ENCODE results near the gene ARFGAP3. TPM values are rescaled to one million over a fixed set of nuclear protein-coding genes. Genes with fewer than 3 reads are reported as not detected.
A peak's percentile ranks its signal among the peaks of the same experiment; 100 is the strongest.

Gene ARFGAP3
- total RNA-seq, 2 donors from 2014 or later: 20.5 to 36.9 TPM

GRCh38 chr22:42887523-42888507 is 30.7 kb upstream of the ARFGAP3 start:
- no peak for TF ChIP-seq CTCF (conservative IDR thresholded peaks at IDR 0.05)
- no peak for DNase-seq
- H3K4me3 Mint-ChIP-seq: no peak overlapping the region
- Histone ChIP-seq H3K9me3 (ENCODE audit: control insufficient read depth, low read length) (no peaks in the 10 kb centered on the region), H3K4me3 (ENCODE audit: low read length) (no peak overlapping the region), H3K27me3 (ENCODE audit: control insufficient read depth, insufficient read depth, low read length, poor library complexity, severe bottlenecking) (no peaks in the 10 kb centered on the region), H3K36me3 (ENCODE audit: control insufficient read depth, insufficient read depth, low read length) (peaks cover 72% of the 10 kb centered on the region), H3K4me1 (ENCODE audit: control insufficient read depth, insufficient read depth, low read length) (peaks cover 3% of the 10 kb centered on the region), H3K9ac (ENCODE audit: extremely low read depth, low read length, poor library complexity, severe bottlenecking) (no peak overlapping the region), H3K27ac (ENCODE audit: low read depth, low read length) (no peak overlapping the region)
- H3K4me1 Mint-ChIP-seq: peaks cover 16% of the 10 kb centered on the region
- WGBS, 2 experiments (ENCODE audit: insufficient coverage in 1 of 2, insufficient read length in 1 of 2): 80 to 87% methylated on average over 8 to 13 of the region's 14 CpGs
- H3K9me3 Mint-ChIP-seq: no peaks in the 10 kb centered on the region
- peaks cover 59% of the 10 kb centered on the region for H3K36me3 Mint-ChIP-seq (ENCODE audit: low read depth)
- H3K27ac Mint-ChIP-seq: peak overlapping the region; percentile 77
- H3K27me3 Mint-ChIP-seq (ENCODE audit: insufficient read depth): no peaks in the 10 kb centered on the region

- Histone ChIP-seq H3K27me3 (ENCODE audit: control insufficient read depth, insufficient read depth, low read length, poor library complexity, severe bottlenecking) (no peaks in the 10 kb centered on the region), H3K9ac (ENCODE audit: extremely low read depth, low read length, poor library complexity, severe bottlenecking) (no peak overlapping the region), H3K27ac (ENCODE audit: low read depth, low read length) (no peak overlapping the region), H3K4me1 (ENCODE audit: control insufficient read depth, insufficient read depth, low read length) (peaks cover 3% of the 10 kb centered on the region), H3K9me3 (ENCODE audit: control insufficient read depth, low read length) (no peaks in the 10 kb centered on the region), H3K36me3 (ENCODE audit: control insufficient read depth, insufficient read depth, low read length) (peaks cover 72% of the 10 kb centered on the region), H3K4me3 (ENCODE audit: low read length) (no peak overlapping the region)
- no peak for DNase-seq
- H3K36me3 Mint-ChIP-seq (ENCODE audit: low read depth): peaks cover 65% of the 10 kb centered on the region
- TF ChIP-seq CTCF (conservative IDR thresholded peaks at IDR 0.05): no peak
- peak overlapping the region; percentile 77 for H3K27ac Mint-ChIP-seq
- WGBS, 2 experiments (ENCODE audit: insufficient coverage in 1 of 2, insufficient read length in 1 of 2): 86 to 89% methylated on average over 7 of the region's 7 CpGs
- H3K4me3 Mint-ChIP-seq: no peak overlapping the region
- H3K4me1 Mint-ChIP-seq: peaks cover 16% of the 10 kb centered on the region
- H3K27me3 Mint-ChIP-seq (ENCODE audit: insufficient read depth): no peaks in the 10 kb centered on the region
- H3K9me3 Mint-ChIP-seq: no peaks in the 10 kb centered on the region
Observed at GRCh38 chr22:42887120-42887519, 30.0 kb upstream of the ARFGAP3 start.

GRCh38 chr22:42885446-42885845 is 28.4 kb upstream of the ARFGAP3 start:
- Histone ChIP-seq H3K4me1 (ENCODE audit: control insufficient read depth, insufficient read depth, low read length) (peaks cover 3% of the 10 kb centered on the region), H3K9ac (ENCODE audit: extremely low read depth, low read length, poor library complexity, severe bottlenecking) (no peak overlapping the region), H3K9me3 (ENCODE audit: control insufficient read depth, low read length) (no peaks in the 10 kb centered on the region), H3K4me3 (ENCODE audit: low read length) (no peak overlapping the region), H3K27ac (ENCODE audit: low read depth, low read length) (no peak overlapping the region), H3K36me3 (ENCODE audit: control insufficient read depth, insufficient read depth, low read length) (peaks cover 79% of the 10 kb centered on the region), H3K27me3 (ENCODE audit: control insufficient read depth, insufficient read depth, low read length, poor library complexity, severe bottlenecking) (no peaks in the 10 kb centered on the region)
- Mint-ChIP-seq H3K4me3 (no peak overlapping the region), H3K36me3 (ENCODE audit: low read depth) (peaks cover 60% of the 10 kb centered on the region), H3K27me3 (ENCODE audit: insufficient read depth) (no peaks in the 10 kb centered on the region), H3K9me3 (no peaks in the 10 kb centered on the region), H3K27ac (no peak overlapping the region), H3K4me1 (peaks cover 16% of the 10 kb centered on the region)
- no peak for DNase-seq
- TF ChIP-seq CTCF (conservative IDR thresholded peaks at IDR 0.05): no peak
- 85 to 90% methylated on average over 4 to 9 of the region's 9 CpGs for WGBS, 2 experiments (ENCODE audit: insufficient coverage in 1 of 2, insufficient read length in 1 of 2)

All from endodermal cell (in vitro differentiated cells).